Measurements from ENCODE around the gene VAMP4.
"Not testable (repeated sequence)": the region's sequence is repeated elsewhere in the genome, so short reads cannot be mapped to it uniquely, and the experiment has no call there.

The VAMP4 gene

GRCh38 chr1:171693541-171693940 is 48.3 kb downstream of the VAMP4 start:
- not testable (repeated sequence) for DNase-seq

- no peak for DNase-seq
These were observed 58.0 kb downstream of the VAMP4 start for GRCh38 chr1:171683870-171684269.

- no peak for DNase-seq
These were observed 61.5 kb downstream of the VAMP4 start for GRCh38 chr1:171680339-171680738.

DNA sequence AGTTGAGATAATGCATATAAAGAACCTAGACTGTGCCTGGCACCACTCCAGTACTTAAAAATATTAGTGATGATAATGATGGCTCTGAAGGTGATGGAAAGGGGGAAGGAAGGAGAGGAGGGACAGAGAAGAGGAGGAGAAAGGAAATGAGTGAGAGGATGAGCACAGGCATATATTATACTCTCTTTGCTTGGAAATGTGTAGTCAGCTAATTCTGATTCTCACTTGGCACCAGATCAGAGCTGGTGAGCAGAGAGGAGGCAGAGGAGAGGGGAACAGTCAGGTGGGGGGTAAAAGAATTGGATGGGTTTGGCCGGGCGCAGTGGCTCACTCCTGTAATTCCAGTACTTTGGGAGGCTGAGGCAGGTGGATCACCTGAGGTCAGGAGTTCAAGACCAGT is 65.0 kb downstream of the VAMP4 start:
- no peak for DNase-seq

GRCh38 chr1:171674431-171675405 is 67.1 kb downstream of the VAMP4 start:
- no peak for DNase-seq

DNA sequence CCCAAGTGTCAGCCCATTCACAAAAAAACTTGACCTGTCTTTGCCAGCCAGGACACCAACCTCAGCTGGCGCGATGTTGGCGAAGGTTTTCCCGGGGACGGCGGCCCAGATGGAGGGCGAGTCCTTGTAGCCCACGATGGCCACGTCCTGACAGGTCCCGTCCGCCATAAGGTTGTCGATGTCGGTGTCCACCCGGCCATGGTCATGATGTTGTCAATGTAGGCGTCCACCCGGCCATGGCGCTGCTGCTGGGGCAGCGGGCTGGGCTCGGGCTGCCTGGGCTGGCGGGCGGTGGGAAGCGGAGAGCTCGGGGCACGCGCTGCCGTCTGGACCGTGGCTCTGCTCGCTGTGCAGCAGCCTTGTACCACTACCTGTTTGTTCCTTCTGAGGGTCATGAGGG is 71.1 kb downstream of the VAMP4 start:
- no peak for DNase-seq

DNA sequence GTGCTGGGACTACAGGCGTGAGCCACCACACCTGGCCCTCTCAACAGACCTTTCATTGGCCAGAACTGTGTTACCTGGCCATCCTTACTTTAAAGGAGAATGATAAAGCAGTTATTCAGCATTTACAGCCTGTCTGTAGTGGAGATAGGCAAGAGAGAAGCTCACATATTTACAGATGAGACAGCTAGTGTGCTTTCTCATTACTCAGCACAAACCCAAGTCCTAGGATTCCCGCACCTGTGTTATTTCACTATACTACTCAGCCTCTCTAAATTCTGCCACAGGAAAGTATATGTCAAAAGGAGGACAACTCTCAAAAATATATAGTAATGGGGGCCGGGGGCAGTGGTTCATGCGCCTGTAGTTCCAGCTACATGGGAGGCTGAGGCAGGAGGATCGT is 73.5 kb downstream of the VAMP4 start:
- no peak for DNase-seq

DNA sequence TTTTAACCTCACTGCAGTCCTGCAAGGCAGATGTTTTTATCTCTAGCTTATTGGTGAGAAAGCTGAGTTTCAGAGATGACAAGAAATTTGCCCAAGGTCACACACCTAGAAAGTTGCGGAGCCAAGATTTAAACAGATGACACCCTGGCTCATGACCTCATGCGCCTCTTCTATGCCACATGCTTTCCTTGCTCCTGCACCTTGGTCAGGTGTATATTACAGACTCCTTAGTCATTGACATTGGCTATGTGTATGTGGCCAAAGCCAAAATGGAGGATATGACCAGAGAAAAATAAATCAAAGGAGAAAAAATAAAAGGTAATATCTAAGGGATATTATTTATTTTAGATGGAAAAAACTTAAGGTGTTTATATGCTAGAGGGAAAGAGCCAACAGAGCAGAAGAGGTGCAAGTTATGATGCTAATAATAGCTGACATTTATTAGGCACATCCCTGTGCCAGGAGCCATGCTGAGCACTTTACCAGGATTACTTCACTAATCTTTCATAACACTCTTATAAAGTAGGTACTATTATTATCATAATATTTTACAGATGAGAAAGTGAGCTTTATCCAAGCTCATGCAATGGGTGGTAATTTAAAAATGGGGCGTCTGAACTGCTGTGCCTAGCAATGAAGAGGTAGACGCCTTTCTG is 75.6 kb downstream of the VAMP4 start:
- no peak for DNase-seq

DNA sequence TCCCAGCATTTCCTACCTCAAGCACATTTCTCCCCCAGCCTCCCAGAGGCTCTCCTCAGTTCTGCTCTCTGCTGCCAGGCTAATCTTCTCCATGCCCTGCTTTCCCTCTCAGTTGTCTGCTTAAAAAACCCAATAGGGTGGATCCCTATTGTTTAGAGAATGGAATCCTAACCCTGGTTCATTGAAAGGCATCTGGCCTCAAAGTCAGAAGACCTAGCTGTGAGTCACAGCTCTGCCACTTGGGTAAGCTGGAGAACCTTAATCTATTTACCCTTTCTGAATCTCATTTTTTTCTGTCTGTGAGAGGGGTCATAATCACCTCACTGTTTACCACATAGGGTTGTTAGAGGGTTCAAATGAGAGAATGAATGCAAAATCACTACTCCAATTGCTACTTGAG is 76.9 kb downstream of the VAMP4 start:
- DNase-seq: no peak

- DNase-seq: no peak
These were observed 77.8 kb downstream of the VAMP4 start for GRCh38 chr1:171663854-171664575.

DNA sequence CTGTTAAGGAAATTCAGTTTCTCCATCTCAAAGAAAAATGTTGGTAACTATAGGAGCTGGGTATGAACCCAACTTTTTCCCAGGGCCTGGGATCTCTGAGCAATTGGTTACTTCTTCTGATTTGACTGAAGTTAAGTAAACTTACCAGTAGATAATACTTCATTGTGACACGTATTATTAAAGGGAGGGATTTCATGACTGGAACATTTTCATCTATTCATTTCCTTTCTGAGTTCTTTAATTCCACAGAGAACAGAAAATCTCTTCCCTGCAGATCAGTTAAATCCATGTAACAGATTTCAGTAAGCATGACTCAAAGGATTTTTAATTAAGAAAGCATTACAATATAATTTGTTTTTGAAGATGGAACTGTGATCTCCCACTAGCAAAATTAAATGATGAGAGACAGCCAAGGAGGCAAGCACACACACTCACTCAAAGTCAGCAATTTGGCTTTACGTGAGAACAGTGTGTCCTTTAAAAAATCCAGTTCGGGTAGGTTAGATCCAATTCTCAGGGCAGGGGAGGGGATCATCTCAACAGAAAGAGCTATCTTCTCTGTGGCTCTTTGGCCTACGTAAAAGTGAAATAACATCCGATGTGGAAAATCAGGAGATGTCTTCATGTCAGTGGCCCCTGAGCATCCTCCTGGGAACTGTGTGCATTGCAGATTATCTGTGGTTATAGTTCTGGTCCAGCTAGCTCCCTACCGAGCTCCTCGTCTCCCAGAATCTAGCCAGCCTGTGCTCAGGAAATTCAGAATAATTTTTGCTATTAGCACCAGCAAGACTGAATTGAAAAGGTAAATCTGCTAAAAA is 78.6 kb downstream of the VAMP4 start:
- no peak for DNase-seq

GRCh38 chr1:171661076-171661650 is 80.7 kb downstream of the VAMP4 start:
- no peak for DNase-seq

GRCh38 chr1:171656206-171656605 is 85.7 kb downstream of the VAMP4 start:
- not testable (repeated sequence) for DNase-seq

- no peak for DNase-seq
These were observed 86.1 kb downstream of the VAMP4 start for GRCh38 chr1:171655746-171656116.

DNA sequence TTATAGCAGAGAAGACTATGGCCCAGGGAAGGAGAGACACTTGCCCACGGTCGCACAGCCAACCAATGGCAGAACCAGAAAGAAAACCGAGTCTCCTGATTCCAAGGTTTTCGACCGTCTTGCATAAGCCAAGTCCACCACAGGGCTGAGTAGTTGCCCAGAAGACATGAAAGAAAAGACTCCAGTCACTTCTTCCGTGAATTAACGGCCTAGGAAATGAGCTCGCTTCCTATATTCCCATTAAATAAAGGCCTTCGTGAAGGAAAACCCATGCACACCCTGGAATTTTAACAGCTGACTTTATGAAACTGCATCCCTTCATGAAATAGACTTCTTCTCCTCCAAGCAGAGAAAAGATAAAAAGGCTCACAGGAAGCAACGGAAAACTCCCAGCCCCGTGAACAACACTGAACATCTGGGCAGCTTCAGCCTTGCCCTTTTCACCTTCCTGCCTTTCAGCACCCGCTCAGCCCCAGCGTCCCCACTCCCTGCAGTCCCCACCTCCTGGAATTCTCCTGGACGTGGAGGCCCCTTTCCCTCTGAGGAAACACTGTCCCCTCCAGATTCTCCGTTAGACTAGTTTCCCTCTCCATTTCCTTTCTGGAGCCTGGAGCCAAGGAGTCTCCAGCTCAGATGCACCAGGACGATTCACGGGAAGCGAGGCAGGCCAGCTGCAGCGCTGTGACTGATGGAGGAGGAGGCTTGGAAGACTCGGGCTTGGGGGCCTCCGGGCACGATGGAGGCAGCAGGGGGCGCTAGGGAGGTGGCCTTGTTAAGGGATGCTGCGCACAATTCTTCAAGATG is 86.7 kb downstream of the VAMP4 start:
- DNase-seq: peak; percentile 79

DNA sequence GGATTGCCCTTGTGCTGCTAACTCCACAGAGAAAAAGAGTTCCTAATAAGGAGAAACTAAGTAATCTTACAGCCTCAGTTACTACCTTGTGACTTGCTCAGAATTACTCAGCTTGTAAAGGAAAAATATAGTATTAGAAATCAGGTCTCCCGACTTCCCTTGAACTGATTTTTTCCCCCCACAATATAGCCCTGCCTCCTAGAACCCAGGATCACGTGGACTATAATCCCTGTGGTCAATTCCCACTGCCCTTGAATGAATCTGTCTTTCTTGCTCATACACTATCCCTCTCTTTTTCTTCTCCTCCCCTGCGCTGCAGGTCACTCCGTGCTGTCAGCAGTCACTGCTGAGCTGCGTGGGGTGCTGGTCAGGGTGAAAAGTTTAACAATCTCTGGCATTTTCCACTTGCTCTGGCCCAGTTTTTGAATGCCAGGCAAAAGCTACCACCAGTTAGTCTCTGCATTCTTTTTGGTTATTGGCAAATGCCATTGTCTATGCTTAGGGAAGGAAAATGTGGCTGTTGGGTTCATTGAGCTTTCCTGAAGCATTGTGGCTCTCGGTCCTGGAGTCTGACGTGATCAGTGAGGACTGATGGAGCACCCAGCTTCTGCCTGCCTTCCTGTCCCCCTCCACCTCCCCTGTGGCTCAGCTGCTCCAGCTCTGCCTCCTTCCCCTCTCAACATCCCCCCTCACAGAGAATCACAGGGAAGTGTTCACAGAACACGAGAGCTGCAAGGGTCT is 87.5 kb downstream of the VAMP4 start:
- no peak for DNase-seq

- DNase-seq: no peak
These were observed 88.1 kb downstream of the VAMP4 start for GRCh38 chr1:171653796-171654195.

DNA sequence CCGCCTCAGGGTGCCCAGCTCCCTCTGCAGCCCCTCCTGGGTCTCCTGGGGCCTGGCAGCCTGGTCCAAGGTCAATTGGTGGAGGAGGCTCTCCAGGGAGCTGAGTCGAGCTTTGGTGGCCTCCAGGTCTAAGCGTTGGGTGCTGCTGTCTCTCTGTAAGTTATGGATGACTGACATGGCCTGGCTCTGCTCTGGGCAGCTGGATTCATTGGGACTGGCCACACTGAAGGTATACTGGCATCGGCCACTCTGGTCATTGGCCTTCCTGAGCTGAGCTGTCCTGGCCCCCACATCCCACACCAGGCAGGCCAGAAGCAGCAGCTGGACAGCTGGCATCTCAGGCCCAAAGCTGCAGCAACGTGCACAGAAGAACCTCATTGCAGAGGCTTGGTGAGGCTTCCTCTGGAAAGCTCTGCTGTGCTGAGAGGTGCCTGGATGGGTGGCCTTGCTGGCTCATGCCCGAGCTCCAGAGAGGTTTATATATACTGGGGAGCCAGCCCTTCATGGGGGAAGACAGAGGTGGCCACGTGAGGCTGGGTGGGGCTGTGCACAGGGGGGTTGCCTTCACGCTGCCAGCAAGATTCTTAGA is 89.5 kb downstream of the VAMP4 start, which contains the start of gene MYOC:
TSS of gene MYOC (minus strand) at position 455 of the 589 bp plus-strand sequence. CDS start at position 378, 77 bp downstream.
- no peak for DNase-seq
